ENCODE data around the gene SLC19A2. TPM values are rescaled to one million over a fixed set of nuclear protein-coding genes. Genes with fewer than 3 reads are reported as not detected.

Gene SLC19A2
- total RNA-seq, 1 experiment from 2014 or later: 10.1 TPM

DNA sequence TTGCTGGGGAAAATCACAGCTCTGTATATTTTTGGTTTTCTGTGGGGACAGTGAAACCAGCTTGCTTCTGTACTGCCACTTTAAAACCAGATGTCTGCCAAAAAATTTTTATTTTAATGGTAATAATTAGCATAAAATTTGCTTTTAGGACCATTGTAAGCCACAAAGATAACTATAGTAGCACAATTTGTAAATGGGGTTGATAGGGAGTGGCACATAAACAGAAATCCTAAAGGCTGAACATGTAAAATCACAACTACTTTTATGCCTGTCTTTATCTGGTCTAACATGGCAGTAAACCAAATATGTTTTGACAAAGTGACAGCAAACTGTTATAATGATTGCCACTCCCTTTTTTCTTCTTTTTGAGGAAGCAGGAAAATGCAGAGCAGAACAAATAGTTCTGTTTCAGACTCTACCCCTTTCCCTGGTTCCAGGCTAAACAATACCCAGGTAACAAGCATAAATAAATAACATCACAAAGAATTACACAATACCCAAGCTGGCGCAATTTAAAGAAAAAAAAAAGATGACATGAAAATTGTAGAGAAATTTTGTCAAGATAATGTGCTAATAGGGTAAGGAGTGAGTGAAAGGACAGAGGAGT is 34.4 kb downstream of the SLC19A2 start:
- Histone ChIP-seq H3K4me1 (ENCODE audit: control insufficient read depth in 1 of 2, insufficient read depth in 2 of 2, low read length in 2 of 2) (no peaks in the 10 kb centered on the region), H3K27me3 (ENCODE audit: insufficient read depth, low read length) (no peaks in the 10 kb centered on the region), H3K79me2 (ENCODE audit: insufficient read depth, low read length) (no peaks in the 10 kb centered on the region), H2AFZ (ENCODE audit: low read depth, low read length, poor library complexity, severe bottlenecking) (no peak overlapping the region), H3K4me3 (replicated peaks in 1 of 2; ENCODE audit: low read depth in 1 of 2, low read length in 2 of 2) (no peak overlapping the region), H3K9me2 (ENCODE audit: insufficient read depth) (no peaks in the 10 kb centered on the region), H3K36me3 (ENCODE audit: control insufficient read depth in 1 of 2, insufficient read depth in 2 of 2, low read length in 2 of 2) (no peaks in the 10 kb centered on the region), H4K20me1 (ENCODE audit: insufficient read depth) (no peaks in the 10 kb centered on the region), H3K9ac (ENCODE audit: low read length) (no peak overlapping the region), H3K27ac (ENCODE audit: low read depth, low read length) (no peak overlapping the region), H3K4me2 (ENCODE audit: low read length) (no peak overlapping the region), H3K9me3 (ENCODE audit: control insufficient read depth in 1 of 2, insufficient read depth in 1 of 2, low read depth in 1 of 2, low read length in 2 of 2) (no peaks in the 10 kb centered on the region)
- ChIA-PET RAD21 (ENCODE audit: low non-redundant PET in 1 of 2, low total read pairs in 2 of 2, uncharacterized antibody in 2 of 2, unreplicated experiment in 2 of 2) (no interaction called here), POLR2A (no interaction called here), CTCF (interaction anchor here (1.1 kb wide), 1 partner anchor 95 kb away, joined by 3 read pairs; no protein-coding TSS in a partner anchor)
- no TSS peak for BruUV-seq (replicated peaks)
- DNase-seq (ENCODE audit: low read depth, low spot score) (no peak), ATAC-seq (no peak)
- no peak for TF ChIP-seq SRF (IDR thresholded peaks at IDR 0.05; ENCODE audit: low read depth)
- TF ChIP-seq FOSL1 (IDR thresholded peaks at IDR 0.05; ENCODE audit: low read depth): no peak
- TF ChIP-seq ZBTB33 (IDR thresholded peaks at IDR 0.05; ENCODE audit: extremely low read depth, insufficient replicate concordance, low read length): no peak
- no peak for TF ChIP-seq EZH2 (IDR thresholded peaks at IDR 0.05)
- TF ChIP-seq EZH2phosphoT487 (IDR thresholded peaks at IDR 0.05; ENCODE audit: borderline replicate concordance): no peak
- TF ChIP-seq SIN3A (IDR thresholded peaks at IDR 0.05; ENCODE audit: low read depth): no peak
- no peak for TF ChIP-seq RAD21 (IDR thresholded peaks at IDR 0.05; ENCODE audit: low read depth)
- no peak for TF ChIP-seq POLR2AphosphoS5 (IDR thresholded peaks at IDR 0.05; ENCODE audit: low read depth, low read length)
- TF ChIP-seq YY1 (IDR thresholded peaks at IDR 0.05; ENCODE audit: extremely low read depth, insufficient replicate concordance, low read depth, low read length): no peak
- intact Hi-C loops (cut with micrococcal nuclease): no loop called here
